GM23248 (cell line): ENCODE data around the gene FAM163B.

Source experiments
- EZH2 ChIP-seq: fragments of 200-600 bp; sonication (generic); IDR thresholded peaks from 2 replicates; pipeline ENCODE4 v1.6.1; 2018; ENCODE audit warnings: antibody characterized with exemption, mild to moderate bottlenecking; ENCODE audit not compliant: insufficient read depth, poor library complexity, severe bottlenecking
- EZH2phosphoT487 ChIP-seq: fragments of 200-600 bp; sonication (generic); IDR thresholded peaks from 2 replicates; pipeline ENCODE4 v1.6.1; 2018; ENCODE audit warnings: antibody characterized with exemption, moderate library complexity, mild to moderate bottlenecking, low read depth; ENCODE audit not compliant: insufficient read depth

- TF ChIP-seq EZH2 = no peak
- no peak for TF ChIP-seq EZH2phosphoT487
Observed at GRCh38 chr9:133551446-133551845, 57.7 kb downstream of the FAM163B start.
